DLD1 (cell line): ENCODE measurements around the gene SRRM4.
"Not testable (repeated sequence)": the region's sequence is repeated elsewhere in the genome, so short reads cannot be mapped to it uniquely, and the experiment has no call there.

Experiments used
- in situ Hi-C: cut with HindIII; loops from 2 replicates; pipeline ENCODE4 v1.10.0; 2017; ENCODE audit warnings: low sequenced_read_pairs

The SRRM4 gene

DNA sequence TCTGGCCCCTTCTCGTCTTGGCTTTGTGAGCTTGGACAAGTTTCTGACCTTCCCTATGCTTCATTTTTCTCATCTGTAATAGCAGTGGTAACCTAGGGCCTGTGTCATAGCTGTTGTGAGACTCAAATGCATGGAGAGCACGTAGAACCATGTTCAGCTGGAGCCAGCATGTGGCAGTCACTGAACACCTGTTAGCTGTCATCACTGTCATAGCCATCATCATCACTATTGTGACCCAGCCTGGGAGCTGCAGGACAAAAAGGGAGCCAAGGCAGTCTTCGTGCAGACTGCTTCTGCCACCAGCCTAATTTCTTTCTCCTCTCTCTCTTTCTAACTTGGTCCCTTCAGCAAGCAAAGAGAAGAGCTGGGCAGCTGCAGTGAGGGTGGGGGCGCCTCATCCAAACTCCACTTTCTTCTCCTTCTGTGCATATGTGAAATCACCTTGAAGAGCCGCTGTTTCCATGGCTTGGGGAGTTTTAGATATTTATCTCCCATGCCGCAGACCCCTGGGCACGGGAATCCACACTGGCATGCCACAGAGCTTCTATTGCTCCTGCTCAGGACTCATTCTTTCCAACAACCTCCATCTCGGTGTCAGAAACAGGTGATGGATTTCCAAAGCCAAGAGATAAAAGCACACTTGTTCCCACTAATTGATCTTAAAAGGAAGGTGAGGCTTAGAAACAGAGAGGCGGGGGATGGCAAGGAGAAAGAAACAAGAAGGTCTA is 87.0 kb downstream of the SRRM4 start:
- in situ Hi-C loops: no loop called here

DNA sequence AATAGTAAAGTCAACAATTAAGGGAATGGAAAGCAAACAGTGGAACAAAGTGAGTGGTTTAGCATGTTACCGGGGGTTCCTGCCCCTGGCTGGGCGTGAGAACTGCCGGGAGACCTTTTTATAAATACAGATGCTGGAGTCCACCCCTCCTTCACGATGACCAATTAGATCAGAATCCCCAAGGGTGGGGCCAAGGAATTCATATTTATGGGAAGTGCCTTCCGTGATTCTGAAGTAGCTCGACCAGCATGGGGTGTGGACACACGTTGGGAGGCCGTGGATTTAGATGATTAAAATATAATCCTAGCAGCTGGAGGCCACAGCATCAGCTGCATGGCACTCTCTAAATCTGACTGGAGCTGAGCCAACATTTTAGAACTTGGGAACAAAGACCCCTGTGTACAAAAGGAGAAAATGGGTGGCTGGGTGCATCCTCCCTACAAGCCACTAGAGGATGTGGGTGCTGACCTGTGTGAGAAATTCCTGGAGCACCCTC is 87.9 kb downstream of the SRRM4 start:
- in situ Hi-C loops: no loop called here

GRCh38 chr12:119071176-119071575 is 89.8 kb downstream of the SRRM4 start:
- in situ Hi-C loops: no loop called here

- in situ Hi-C loops: no loop called here
Measured at GRCh38 chr12:119071638-119072231, 90.4 kb downstream of the SRRM4 start.

DNA sequence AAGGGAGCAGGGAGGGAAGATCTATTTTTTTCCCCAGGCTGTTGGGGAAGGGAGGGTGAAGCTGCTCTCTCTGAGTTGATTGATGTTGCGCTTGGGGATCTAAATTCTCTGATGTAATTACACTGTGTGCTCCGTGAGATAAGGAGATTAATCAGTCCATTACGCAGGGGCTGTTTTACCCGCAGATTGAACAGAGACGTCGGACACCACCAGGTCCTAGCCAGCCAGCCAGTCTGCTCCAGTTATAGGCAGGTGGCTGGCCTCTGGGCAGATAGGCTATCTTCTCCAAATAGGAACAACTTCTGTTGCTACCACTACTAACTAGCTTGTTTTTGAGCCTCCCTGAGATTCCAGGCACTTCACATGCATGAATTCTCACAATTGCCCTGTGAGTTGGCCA is 91.1 kb downstream of the SRRM4 start:
- in situ Hi-C loops: no loop called here

- in situ Hi-C loops: no loop called here
Measured at GRCh38 chr12:119075222-119075787, 94.0 kb downstream of the SRRM4 start.

GRCh38 chr12:119075918-119076317 is 94.6 kb downstream of the SRRM4 start:
- in situ Hi-C loops: no loop called here

GRCh38 chr12:119079530-119079929 is 98.2 kb downstream of the SRRM4 start:
- in situ Hi-C loops: no loop called here

DNA sequence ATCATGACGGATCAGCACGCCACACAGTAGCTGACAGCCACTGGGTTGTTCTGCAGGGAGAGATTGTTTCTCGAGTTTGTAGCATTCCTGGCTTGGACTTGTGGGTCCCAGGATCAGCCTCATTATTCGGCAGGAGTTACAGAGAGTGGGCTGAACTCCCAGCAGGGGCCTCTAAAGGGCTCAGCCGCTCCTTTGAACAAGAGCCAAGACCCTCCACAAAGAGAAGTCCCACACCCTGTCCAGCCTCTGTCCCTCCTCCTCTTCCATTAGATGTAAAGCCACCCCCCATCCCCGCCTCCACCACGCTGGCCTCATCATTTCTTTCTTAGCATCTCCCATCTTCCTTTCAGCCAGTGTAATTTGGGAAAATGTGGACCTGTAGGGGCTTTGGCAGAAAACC is 100.7 kb downstream of the SRRM4 start:
- in situ Hi-C loops: no loop called here

DNA sequence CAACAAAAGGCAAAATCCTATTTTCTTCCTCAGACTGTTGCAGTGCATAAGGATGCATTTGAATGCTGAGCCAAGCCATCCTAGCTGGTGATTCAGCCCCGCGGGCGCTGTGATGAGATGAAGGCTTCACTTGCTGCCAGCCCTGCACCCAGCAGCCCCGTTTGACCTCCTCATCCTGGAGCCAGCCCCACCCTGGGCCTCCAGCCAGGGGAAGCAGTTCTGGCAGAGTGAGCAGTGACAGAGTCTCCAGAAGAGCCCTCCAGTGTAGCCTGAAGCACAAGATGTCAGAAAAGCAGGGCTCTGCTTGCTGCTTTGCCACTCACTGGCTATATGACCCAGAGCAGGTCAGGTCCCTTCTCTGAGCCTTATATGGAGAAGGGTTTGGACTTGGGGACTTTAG is 101.2 kb downstream of the SRRM4 start:
- in situ Hi-C loops: no loop called here

GRCh38 chr12:119088685-119089379 is 107.5 kb downstream of the SRRM4 start:
- in situ Hi-C loops: no loop called here

DNA sequence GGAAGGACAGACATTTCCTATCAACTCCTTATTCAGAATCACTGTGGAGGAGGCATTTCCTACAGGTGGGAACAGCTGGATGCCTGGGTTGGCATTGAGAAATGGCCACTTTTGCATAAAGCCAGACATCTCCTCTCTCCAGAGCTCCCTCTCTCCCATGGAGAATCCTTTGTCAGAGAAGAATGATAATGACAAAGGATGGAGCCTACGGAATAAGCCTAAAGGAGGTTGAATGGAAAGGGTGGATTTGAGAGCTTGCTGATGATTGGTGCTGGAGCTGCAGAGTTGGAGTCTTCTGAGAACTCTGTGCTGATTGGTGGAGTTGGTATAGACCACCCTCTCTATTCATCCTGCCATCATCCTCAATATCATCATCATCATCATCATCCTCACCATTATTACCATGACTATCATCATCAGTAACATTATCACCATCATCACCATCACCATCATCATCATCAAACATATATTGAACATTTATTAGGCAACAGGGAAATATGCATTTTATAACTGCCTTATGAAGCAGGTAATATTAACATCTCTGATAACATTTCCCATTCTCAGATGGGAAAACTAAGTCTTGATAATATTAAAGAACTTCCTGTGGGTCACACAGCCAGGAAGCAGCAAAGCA is 108.2 kb downstream of the SRRM4 start:
- in situ Hi-C loops: no loop called here

DNA sequence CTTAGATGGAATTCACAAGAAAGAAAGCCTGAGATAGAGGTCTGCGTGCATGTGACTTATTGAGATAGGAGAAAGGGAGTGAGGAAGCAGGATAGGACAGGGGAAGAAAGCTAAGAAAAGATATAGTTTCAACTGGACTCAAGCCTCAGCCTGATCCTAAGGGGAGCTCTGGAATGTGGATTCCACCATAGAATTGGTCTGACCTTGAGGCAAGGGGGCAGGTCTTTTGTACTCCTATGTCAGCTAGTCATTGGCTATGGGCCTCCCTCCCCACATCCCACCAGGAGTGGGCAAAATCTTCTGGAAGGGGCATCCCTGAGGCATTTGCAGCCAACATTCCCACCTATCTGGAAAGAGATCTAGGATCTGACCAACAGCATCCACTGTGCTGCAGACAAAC is 108.9 kb downstream of the SRRM4 start:
- in situ Hi-C loops: no loop called here

GRCh38 chr12:119090865-119091264 is 109.5 kb downstream of the SRRM4 start:
- in situ Hi-C loops: no loop called here

- in situ Hi-C loops: no loop called here
Measured at GRCh38 chr12:119096429-119097202, 115.3 kb downstream of the SRRM4 start.

- in situ Hi-C loops: no loop called here
Measured at GRCh38 chr12:119100933-119101332, 119.6 kb downstream of the SRRM4 start.

GRCh38 chr12:119102274-119102673 is 120.9 kb downstream of the SRRM4 start:
- in situ Hi-C loops: no loop called here

DNA sequence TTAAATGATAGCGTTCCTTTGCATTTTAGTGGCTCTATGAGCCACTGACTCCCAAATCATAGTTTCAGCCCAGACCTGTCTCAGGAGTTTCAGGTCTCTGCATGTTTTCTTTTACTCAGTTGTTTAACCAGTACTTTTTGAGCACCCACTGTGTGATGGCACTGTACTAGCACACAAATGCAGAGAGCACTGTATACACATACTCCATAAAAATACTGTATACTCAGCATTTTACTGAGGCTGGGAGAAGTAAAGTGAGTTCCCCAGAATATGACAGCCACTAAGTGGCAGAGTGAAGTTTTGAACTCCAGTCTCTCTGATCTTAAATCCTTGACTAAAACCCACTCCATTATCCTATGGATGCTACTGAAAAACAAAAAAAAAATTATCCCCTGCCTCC is 121.4 kb downstream of the SRRM4 start:
- in situ Hi-C loops: no loop called here

GRCh38 chr12:119104969-119105368 is 123.6 kb downstream of the SRRM4 start:
- in situ Hi-C loops: not testable (repeated sequence)

DNA sequence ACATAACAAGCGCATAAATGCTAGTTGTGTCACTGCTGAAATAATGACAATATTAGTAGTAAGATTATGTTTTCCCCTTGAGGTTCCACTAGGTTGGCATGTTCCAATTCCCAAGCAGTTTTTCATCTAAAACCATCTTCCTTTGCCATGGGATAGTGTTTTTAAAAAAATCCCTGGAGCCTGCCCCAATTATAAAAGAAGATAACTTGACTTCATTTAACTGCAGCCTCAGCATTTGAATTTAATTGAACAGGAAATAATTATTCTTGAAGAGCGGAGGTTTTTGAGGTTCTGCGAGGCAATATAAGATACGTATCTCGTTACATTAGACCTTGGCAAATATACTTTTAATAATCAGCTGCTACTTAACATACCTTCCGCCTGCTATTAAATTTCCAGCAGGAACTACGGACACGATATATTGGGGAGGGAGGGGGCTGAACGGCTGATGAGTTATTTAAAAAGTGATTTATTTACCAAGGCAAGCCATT is 132.2 kb downstream of the SRRM4 start:
- in situ Hi-C loops: no loop called here
